CD14-positive monocyte (primary cell): ENCODE results near the gene GLCE. TPM values are rescaled to one million over a fixed set of nuclear protein-coding genes. Genes with fewer than 3 reads are reported as not detected.

Experiments
- DNase-seq, 3 donors: peaks; one replicate each; pipeline ENCODE4 v3.0.0-alpha.2; 2011 to 2022
- H2AFZ ChIP-seq: 2 replicates; pipeline ENCODE4 v1.6.0; 2012; ENCODE audit warnings: mild to moderate bottlenecking, low read depth, low read length, inconsistent platforms; ENCODE audit not compliant: insufficient read depth, poor library complexity, severe bottlenecking
- H3K27ac ChIP-seq, 2 donors: 1 replicate in 1 of 2; 2 replicates in 1 of 2; pipeline ENCODE4 v1.5.1; 2012 to 2013; ENCODE audit warnings: low read length in 2 of 2, control low read depth in 1 of 2, inconsistent platforms in 1 of 2, low read depth in 1 of 2, mild to moderate bottlenecking in 1 of 2
- H3K27me3 ChIP-seq, 2 donors: one replicate each; pipeline versions ENCODE4 v1.6.0 to v1.6.1; 2011 to 2013; ENCODE audit warnings: low read length in 2 of 2; ENCODE audit not compliant: control insufficient read depth in 2 of 2, insufficient read depth in 2 of 2
- H3K36me3 ChIP-seq, 2 donors: replicated peaks in 1 of 2; 1 replicate in 1 of 2; 2 replicates in 1 of 2; pipeline versions ENCODE4 v1.5.1 to v1.6.1; 2012 to 2013; ENCODE audit warnings: low read length in 2 of 2, control low read depth in 1 of 2, inconsistent platforms in 1 of 2, mild to moderate bottlenecking in 1 of 2; ENCODE audit not compliant: insufficient read depth in 2 of 2, control insufficient read depth in 1 of 2
- H3K4me1 ChIP-seq, 2 donors: 1 replicate in 1 of 2; 2 replicates in 1 of 2; pipeline versions ENCODE4 v1.5.1 to v1.6.1; 2012 to 2013; ENCODE audit warnings: low read length in 2 of 2, control low read depth in 1 of 2, inconsistent platforms in 1 of 2, mild to moderate bottlenecking in 1 of 2, moderate library complexity in 1 of 2; ENCODE audit not compliant: insufficient read depth in 2 of 2, control insufficient read depth in 1 of 2
- H3K4me2 ChIP-seq: replicated peaks from 2 replicates; pipeline ENCODE3; 2012; ENCODE audit warnings: low read length, moderate library complexity, mild to moderate bottlenecking; ENCODE audit not compliant: poor library complexity, severe bottlenecking; ENCODE audit errors: extremely low read depth
- H3K4me3 ChIP-seq, 3 experiments: fragments of 200-600 bp in 1 of 3; sonication (generic) in 1 of 3; replicated peaks in 1 of 3; 1 replicate in 2 of 3; 2 replicates in 1 of 3; pipeline ENCODE4 v1.5.1; 2011 to 2013; ENCODE audit warnings: low read length in 3 of 3, mild to moderate bottlenecking in 3 of 3, control low read depth in 2 of 3, low read depth in 2 of 3, inconsistent platforms in 1 of 3, moderate library complexity in 1 of 3
- H3K79me2 ChIP-seq: 2 replicates; pipeline ENCODE4 v1.6.0; 2012; ENCODE audit warnings: mild to moderate bottlenecking, control low read depth, inconsistent platforms, low read length, moderate library complexity; ENCODE audit not compliant: insufficient read depth
- H3K9ac ChIP-seq: 2 replicates; pipeline ENCODE4 v1.6.0; 2017; ENCODE audit warnings: low read length, mild to moderate bottlenecking; ENCODE audit not compliant: insufficient read depth, poor library complexity, severe bottlenecking
- H3K9me3 ChIP-seq, 2 donors: replicated peaks in 1 of 2; 1 replicate in 1 of 2; 2 replicates in 1 of 2; pipeline versions ENCODE4 v1.5.1 to v1.6.1; 2012 to 2013; ENCODE audit warnings: low read length in 2 of 2, control low read depth in 1 of 2; ENCODE audit not compliant: control insufficient read depth in 1 of 2, insufficient read depth in 1 of 2
- H4K20me1 ChIP-seq: 2 replicates; pipeline ENCODE4 v1.6.0; 2012; ENCODE audit warnings: mild to moderate bottlenecking, low read length, control low read depth, moderate library complexity; ENCODE audit not compliant: insufficient read depth
- H3K27ac Mint-ChIP-seq, 7 donors: one replicate each; pipeline ENCODE4 v1.8.0; 2020; ENCODE audit warnings: mild to moderate bottlenecking in 7 of 7, mixed read lengths in 7 of 7, moderate library complexity in 6 of 7, inconsistent platforms in 2 of 7
- H3K27me3 Mint-ChIP-seq, 3 donors: one replicate each; pipeline ENCODE4 v1.8.0; 2021 to 2022; ENCODE audit warnings: low read depth in 3 of 3, mild to moderate bottlenecking in 3 of 3, mixed read lengths in 3 of 3, moderate library complexity in 3 of 3, inconsistent platforms in 1 of 3
- H3K36me3 Mint-ChIP-seq, 2 donors: one replicate each; pipeline ENCODE4 v1.8.0; 2020; ENCODE audit warnings: mixed read lengths in 2 of 2, inconsistent platforms in 1 of 2, mild to moderate bottlenecking in 1 of 2
- H3K4me1 Mint-ChIP-seq: one replicate; pipeline ENCODE4 v1.8.0; 2020; ENCODE audit warnings: mild to moderate bottlenecking, mixed read lengths
- H3K4me3 Mint-ChIP-seq, 2 donors: one replicate each; pipeline ENCODE4 v1.8.0; 2020; ENCODE audit warnings: mild to moderate bottlenecking in 2 of 2, mixed read lengths in 2 of 2, moderate library complexity in 1 of 2
- H3K9me3 Mint-ChIP-seq, 7 donors: one replicate each; pipeline ENCODE4 v1.8.0; 2020 to 2022; ENCODE audit warnings: mixed read lengths in 7 of 7, mild to moderate bottlenecking in 6 of 7, moderate library complexity in 6 of 7, inconsistent platforms in 2 of 7
- WGBS: methylation state at CpG from one replicate; pipeline ENCODE4 v1.1.5; 2013; ENCODE audit warnings: missing lambda C conversion rate; ENCODE audit not compliant: insufficient coverage; 5-methylcytosine and 5-hydroxymethylcytosine counted together
- intact Hi-C, 2 donors: fragments of 100-400 bp; cut with micrococcal nuclease; formaldehyde crosslinking; loops; one replicate each; pipeline versions ENCODE4 v1.15.0 to v1.15.1; 2023
- polyA plus RNA-seq, 3 donors: library from polyadenylated mRNA; depleted of rRNA in 1 of 3; unstranded in 2 of 3; stranded (reverse) in 1 of 3; fragments of 300-500 nt in 2 of 3; fragments of >200 nt in 1 of 3; fragmentation: Illumina TruSeq in 2 of 3; gene quantifications; 1 replicate in 2 of 3; 2 replicates in 1 of 3; pipeline ENCODE4 v1.2.3, GENCODE V29; 2012 to 2021
- TF ChIP-seq, protein P1 (sequence below): fragments of 200-600 bp; IDR thresholded peaks from one replicate; pipeline ENCODE4 v1.8.0; 2022; ENCODE audit warnings: antibody characterized with exemption, mild to moderate bottlenecking

GLCE gene
- polyA plus RNA-seq, 3 donors: 11.0 to 24.3 (median 24.0) TPM

DNA sequence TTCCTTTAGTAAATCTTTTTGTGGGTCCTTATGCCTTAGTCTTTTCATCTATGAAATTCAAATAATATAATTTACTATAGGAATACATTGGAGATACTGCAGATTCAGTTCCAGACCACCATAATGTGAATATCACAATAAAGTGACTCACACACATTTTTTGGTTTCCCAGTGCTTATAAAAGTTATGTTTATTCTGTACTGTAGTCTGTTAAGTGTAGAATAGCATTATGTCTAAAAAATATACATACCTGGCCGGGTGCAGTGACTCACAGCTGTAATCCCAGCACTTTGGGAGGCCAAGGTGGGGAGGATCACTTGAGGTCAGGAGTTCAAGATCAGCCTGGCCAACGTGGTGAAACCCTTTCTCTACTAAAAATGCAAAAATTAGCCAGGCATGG lies 84.4 kb downstream of the GLCE start:
- TF ChIP-seq, protein P1, sequence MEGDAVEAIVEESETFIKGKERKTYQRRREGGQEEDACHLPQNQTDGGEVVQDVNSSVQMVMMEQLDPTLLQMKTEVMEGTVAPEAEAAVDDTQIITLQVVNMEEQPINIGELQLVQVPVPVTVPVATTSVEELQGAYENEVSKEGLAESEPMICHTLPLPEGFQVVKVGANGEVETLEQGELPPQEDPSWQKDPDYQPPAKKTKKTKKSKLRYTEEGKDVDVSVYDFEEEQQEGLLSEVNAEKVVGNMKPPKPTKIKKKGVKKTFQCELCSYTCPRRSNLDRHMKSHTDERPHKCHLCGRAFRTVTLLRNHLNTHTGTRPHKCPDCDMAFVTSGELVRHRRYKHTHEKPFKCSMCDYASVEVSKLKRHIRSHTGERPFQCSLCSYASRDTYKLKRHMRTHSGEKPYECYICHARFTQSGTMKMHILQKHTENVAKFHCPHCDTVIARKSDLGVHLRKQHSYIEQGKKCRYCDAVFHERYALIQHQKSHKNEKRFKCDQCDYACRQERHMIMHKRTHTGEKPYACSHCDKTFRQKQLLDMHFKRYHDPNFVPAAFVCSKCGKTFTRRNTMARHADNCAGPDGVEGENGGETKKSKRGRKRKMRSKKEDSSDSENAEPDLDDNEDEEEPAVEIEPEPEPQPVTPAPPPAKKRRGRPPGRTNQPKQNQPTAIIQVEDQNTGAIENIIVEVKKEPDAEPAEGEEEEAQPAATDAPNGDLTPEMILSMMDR: no peak
- Mint-ChIP-seq H3K9me3 (peaks cover 0 to 1% (median 0%) of the 10 kb centered on the region in 7 donors), H3K27ac (no peak overlapping the region), H3K4me1 (peaks cover 9% of the 10 kb centered on the region), H3K27me3 (no peaks in the 10 kb centered on the region), H3K36me3 (peaks cover 0 to 8% of the 10 kb centered on the region in 2 donors), H3K4me3 (no peak overlapping the region)
- no peak overlapping the region for H3K9ac ChIP-seq
- DNase-seq: no peak
- H3K4me2 ChIP-seq: no peak overlapping the region
- no peaks in the 10 kb centered on the region for H3K36me3 ChIP-seq
- no peak overlapping the region for H2AFZ ChIP-seq
- peaks cover 3 to 6% of the 10 kb centered on the region in 2 donors for H3K4me1 ChIP-seq
- no peak overlapping the region for H3K27ac ChIP-seq
- WGBS: 100% methylated on average over 1 of the region's 2 CpGs
- H3K79me2 ChIP-seq: no peaks in the 10 kb centered on the region
- H4K20me1 ChIP-seq: no peaks in the 10 kb centered on the region
- intact Hi-C loops: no loop called here
- H3K9me3 ChIP-seq: no peaks in the 10 kb centered on the region
- no peak overlapping the region for H3K4me3 ChIP-seq
- no peaks in the 10 kb centered on the region for H3K27me3 ChIP-seq

DNA sequence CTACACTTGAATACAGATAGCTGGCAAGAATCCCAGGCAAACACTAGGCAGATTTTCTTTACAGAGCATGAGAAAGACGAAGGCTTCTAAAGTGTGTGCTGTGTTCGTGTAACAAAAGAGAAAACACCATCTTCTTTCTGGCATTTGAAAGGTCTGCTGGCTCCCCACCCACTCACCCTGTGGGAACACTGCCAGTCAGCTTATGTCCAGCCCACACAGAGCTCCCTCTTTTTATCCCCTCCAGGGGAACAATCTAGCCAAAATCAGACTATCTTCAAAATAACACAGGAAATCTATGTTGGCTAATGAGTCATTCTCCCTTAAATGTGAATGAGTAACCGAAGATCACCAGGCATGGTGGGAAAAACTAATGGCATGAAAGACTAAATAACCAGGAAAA lies 92.7 kb downstream of the GLCE start:
- Mint-ChIP-seq H3K27ac (no peak overlapping the region), H3K36me3 (peaks cover 22 to 28% of the 10 kb centered on the region in 2 donors), H3K4me3 (no peak overlapping the region), H3K27me3 (no peaks in the 10 kb centered on the region), H3K4me1 (no peaks in the 10 kb centered on the region), H3K9me3 (peaks cover 0 to 1% (median 0%) of the 10 kb centered on the region in 7 donors)
- Histone ChIP-seq H3K4me2 (no peak overlapping the region), H3K27ac (no peak overlapping the region), H3K9ac (no peak overlapping the region), H3K36me3 (peaks cover 2 to 12% of the 10 kb centered on the region in 2 donors), H2AFZ (no peak overlapping the region), H3K79me2 (no peaks in the 10 kb centered on the region), H3K4me1 (no peaks in the 10 kb centered on the region), H4K20me1 (no peaks in the 10 kb centered on the region), H3K9me3 (no peaks in the 10 kb centered on the region), H3K27me3 (no peaks in the 10 kb centered on the region), H3K4me3 (no peak overlapping the region)
- TF ChIP-seq, protein P1: no peak
- intact Hi-C loops: no loop called here
- WGBS: no CpG with 5 or more reads among the region's 3 CpGs
- no peak for DNase-seq
